GM18526 (cell line): ENCODE measurements around the gene AHDC1.

Source experiments
- POLR2A ChIP-seq: IDR thresholded peaks from 3 replicates; pipeline ENCODE4 v1.6.1; 2011; ENCODE audit not compliant: insufficient read length; ENCODE audit errors: extremely low read depth

Gene AHDC1

GRCh38 chr1:27605796-27606707 is 2.1 kb upstream of the AHDC1 start:
- TF ChIP-seq POLR2A = no peak

- TF ChIP-seq POLR2A = no peak
Measured at GRCh38 chr1:27605300-27605766, 1.4 kb upstream of the AHDC1 start.

DNA sequence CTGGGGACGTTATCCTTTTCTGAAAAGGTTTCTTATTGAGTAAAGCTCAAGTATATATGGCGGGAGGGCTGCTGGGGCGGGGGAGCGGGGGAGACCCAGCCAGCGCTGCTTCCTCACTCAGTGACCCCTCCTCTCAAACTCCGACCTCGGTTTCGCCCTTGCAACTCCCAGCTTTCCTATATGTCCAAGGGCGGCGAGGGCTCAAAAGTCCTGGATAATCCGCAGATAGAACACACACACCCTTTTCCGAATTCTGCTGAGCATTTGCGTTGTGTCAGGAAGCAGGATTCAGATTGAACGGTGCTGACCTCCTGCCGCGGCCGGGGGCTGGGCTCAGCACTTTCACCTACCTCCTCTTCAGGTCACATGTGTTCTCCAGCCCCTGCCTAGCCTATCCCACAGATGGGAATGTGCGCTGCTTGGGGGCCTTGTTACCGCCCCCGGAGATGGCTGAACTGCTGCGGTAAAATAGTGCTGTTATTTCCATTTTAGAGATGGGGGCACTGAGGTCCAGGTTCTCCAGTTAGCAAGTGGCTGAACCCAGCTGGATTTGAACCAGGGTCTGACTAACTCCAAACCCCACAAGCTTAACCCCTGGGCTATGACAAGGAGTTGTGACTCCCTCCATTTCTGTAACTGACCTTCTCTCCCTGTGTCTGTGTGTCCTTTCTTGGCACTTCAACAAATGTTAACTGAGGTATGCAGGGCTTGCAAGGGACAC is 795 bp upstream of the AHDC1 start:
- TF ChIP-seq POLR2A = no peak

DNA sequence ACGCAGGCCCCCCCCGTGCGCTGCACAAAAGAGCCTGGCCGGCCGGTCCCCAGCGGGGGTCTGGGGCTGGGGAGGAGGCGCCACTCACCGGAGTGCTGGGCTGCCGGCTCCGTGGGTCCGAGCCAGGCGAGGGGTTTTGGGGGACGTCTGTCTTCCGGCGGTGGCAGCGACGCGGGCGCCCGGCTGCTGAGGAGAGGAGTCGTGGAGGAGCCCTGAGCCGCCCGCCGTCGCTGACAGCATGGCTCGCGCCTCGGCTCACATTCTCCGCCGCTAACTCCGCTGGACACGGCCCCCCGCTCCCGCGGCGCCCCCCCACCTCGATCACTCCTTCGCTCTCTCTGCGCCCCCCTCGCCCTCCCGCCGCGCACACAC is 649 bp downstream of the AHDC1 start:
- TF ChIP-seq POLR2A = no peak

DNA sequence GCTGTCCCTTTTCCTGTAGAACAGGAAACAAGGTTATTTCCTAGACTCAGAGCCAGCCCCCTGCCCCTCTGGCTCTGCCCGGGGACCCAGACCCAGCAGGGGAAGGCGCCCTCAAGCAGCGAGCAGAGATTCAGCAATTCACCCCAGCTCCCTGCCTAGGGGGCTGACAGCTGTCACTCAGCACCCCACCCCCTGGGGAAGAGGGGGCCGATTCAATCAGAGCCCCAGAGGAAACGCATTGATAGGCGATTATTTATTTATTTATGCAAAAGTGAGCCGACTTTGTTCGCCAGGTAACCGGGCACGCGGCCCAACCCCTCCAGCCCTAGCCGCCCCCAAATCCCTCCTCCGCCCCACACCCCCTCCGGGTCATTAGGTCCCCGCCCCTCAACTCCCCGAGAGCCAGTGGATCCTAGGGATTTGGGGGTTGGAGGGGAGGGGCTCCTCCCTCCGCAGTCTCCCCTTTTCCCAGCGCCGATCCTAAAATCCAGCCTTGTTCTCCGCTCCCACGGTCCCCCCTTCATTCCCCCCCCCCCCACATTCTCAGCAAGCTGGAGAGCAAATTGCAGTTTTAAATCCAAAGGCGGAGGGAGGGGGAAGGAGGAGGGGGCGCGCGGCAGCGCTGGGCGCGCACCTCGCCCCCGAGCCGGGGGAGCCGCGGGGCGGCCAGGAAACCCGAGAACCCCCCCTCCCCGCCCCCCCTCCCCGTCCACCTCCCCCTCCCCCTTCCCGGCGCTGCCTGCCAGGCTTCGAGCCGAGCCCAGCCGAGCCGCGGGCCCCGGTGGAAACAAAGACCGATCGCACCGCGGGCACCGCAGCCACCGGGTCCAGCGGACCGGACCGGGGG is 1.3 kb downstream of the AHDC1 start:
- TF ChIP-seq POLR2A = no peak

DNA sequence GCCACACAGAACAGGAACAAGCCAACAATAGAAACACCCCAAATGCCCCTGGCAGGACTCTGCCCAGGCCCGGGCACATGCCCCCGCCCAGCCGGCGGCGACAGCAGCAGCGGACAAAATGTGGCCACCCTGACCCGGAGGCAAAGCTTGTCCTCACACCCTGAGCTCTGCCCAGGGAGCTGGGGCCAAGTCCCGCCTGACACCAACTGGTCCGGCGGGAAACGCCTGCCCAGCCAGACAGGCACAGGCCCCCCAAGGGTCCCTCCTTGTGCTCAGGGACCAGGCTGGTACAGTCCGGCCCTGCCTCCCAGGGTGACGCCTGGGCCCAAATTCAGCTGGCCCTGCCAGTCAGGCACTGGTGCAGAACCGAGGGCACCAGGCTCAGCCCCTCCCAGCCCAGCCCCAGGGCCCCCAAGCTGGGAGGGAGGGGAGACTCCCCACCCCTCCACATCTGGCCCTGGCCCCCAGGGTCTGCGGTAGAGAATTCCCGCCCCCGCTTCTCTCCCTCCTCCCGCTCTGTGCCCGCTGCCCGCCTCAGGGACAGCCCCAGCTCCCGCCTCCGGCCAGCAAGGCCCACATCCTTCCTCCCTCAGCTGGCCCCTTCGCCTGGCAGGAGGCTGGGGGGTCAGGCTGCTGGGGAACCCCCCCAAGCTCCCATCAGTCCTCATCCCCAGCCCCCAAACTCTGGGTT is 2.0 kb downstream of the AHDC1 start:
- no peak for TF ChIP-seq POLR2A

GRCh38 chr1:27601321-27601770 is 2.6 kb downstream of the AHDC1 start:
- TF ChIP-seq POLR2A = no peak

GRCh38 chr1:27600498-27601175 is 3.3 kb downstream of the AHDC1 start:
- no peak for TF ChIP-seq POLR2A

GRCh38 chr1:27599605-27600497 is 4.1 kb downstream of the AHDC1 start:
- TF ChIP-seq POLR2A = no peak

DNA sequence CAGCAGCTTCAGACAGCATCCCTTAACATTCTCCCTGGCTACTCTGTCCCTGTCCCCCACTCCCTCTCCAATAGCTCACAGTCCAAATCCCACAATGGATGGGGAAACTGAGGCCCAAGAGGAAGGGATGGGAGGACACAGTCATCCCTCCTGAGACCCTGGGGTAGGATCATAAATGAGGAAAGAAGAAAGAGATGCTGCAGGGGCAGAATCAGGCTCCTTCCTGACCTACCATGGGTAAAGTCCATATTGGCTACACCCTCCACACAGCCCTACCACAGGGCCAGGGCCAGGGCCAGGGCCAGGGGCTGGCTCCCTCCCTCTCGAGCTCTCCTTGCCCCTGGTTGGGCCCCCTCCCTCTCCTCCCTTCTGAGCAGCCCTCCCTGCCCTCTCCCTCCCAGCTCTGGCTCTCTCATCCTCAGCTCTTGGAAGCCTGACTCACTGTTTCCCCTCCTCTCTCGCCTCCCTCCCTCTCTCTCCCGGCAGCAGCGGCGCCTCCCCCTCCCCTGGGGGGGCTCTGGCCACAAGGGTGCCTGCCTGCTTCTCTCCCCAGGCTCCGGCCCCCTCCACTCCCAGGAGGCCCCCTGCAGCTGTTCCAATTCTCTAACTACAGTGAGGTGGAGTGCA is 4.9 kb downstream of the AHDC1 start:
- TF ChIP-seq POLR2A = no peak

DNA sequence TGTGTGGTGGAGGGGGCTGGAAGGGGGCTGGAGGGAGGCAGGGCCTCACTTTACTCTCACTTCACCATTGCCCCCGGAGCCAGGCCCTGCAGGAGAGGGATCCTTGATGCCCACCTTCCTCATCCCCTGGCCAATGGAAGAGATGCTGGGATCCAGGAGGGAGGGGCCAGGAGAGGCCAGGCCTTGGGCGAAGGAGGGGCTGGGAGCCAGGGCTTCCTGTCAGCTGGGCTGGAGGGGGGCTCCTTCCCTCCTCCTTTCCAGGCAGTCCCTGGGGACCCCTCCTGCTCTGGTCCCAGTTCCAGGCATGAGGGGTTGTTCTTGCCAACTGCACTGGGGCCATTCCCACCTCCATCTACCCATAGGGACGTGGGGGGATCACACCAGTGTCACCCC is 5.7 kb downstream of the AHDC1 start:
- TF ChIP-seq POLR2A = no peak

DNA sequence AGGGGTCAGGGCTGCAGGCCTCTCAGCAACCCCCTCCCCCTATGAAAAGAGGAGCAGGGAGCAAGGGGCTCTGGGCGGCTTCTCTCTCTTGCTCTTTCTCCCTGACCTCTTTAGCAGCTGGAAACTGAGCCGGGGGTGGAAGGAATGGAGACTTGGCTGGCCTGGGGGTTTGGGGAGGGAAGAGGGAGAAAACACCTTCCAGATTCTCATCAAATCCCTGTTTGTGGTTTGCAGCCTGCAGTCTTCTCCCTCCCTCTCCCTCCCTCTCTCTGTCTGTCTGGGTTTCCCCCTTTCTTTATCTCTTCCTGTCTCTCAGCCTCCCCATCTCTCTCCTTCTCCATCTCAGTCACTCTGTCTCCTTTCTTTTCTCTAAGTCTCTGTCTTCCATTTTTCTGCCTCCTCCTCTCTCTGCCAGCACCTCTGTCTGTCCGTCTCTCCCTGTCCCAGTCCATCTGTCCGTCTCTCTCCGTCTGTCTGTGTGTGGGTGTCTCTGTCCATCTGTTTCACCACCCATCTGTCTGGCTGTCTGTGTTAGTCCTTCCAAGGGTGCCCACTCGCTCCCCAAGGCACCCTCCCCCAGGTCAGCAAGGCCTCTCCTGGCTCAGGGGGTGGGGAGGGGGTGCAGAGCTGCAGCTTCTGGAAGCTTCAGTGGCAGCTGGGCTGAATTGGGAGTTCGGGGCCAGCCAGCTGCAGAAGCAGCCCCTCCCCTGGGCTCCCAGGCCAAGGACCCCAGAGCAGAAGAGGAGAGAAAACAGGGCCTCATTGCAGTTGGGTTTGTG is 6.2 kb downstream of the AHDC1 start:
- no peak for TF ChIP-seq POLR2A
